ENCODE measurements around the gene KANSL1.

DNA sequence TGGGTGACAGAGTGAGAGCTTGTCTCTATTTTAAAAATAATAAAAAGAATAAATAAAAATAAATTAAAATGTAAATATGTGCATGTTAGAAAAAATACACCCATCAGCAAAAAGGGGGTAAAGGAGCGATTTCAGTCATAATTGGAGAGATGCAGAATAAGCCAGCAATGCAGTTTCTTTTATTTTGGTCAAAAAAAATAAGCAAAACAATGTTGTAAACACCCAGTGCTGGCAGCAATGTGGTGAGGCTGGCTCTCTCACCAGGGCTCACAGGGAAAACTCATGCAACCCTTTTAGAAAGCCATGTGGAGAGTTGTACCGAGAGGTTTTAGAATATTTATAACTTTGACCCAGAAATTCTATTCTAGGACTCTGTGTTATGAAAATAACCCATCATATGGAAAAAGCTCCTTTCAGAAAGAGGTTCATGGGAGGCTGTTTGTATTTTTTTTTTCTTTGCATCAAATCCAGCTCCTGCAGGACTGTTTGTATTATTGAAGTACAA is 185.7 kb downstream of the KANSL1 start:
- TF ChIP-seq ZBTB8A (IDR thresholded peaks at IDR 0.05; ENCODE audit: partially characterized antibody): no peak
- TF ChIP-seq, protein P1, sequence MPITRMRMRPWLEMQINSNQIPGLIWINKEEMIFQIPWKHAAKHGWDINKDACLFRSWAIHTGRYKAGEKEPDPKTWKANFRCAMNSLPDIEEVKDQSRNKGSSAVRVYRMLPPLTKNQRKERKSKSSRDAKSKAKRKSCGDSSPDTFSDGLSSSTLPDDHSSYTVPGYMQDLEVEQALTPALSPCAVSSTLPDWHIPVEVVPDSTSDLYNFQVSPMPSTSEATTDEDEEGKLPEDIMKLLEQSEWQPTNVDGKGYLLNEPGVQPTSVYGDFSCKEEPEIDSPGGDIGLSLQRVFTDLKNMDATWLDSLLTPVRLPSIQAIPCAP (CRISPR knock-in tag; IDR thresholded peaks at IDR 0.05; ENCODE audit: borderline replicate concordance): no peak
- no peak for TF ChIP-seq IRF2 (CRISPR knock-in tag; IDR thresholded peaks at IDR 0.05)
- TF ChIP-seq EP300 (IDR thresholded peaks at IDR 0.05; ENCODE audit: low read length): no peak
- TF ChIP-seq SIN3A (IDR thresholded peaks at IDR 0.05; ENCODE audit: borderline replicate concordance in 2 of 2, control insufficient read depth in 1 of 2, low read depth in 2 of 2, low read length in 2 of 2): no peak
- TF ChIP-seq ATF1 (CRISPR knock-in tag; IDR thresholded peaks at IDR 0.05): no peak
- TF ChIP-seq ATF1 (tag; IDR thresholded peaks at IDR 0.05): no peak
- TF ChIP-seq SP1 (CRISPR knock-in tag; IDR thresholded peaks at IDR 0.05): no peak
- TF ChIP-seq, protein P2, sequence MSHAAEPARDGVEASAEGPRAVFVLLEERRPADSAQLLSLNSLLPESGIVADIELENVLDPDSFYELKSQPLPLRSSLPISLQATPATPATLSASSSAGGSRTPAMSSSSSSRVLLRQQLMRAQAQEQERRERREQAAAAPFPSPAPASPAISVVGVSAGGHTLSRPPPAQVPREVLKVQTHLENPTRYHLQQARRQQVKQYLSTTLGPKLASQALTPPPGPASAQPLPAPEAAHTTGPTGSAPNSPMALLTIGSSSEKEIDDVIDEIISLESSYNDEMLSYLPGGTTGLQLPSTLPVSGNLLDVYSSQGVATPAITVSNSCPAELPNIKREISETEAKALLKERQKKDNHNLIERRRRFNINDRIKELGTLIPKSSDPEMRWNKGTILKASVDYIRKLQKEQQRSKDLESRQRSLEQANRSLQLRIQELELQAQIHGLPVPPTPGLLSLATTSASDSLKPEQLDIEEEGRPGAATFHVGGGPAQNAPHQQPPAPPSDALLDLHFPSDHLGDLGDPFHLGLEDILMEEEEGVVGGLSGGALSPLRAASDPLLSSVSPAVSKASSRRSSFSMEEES (CRISPR knock-in tag; IDR thresholded peaks at IDR 0.05): no peak
- no peak for TF ChIP-seq POLR2A (conservative IDR thresholded peaks at IDR 0.05)

Data from K562 (cell line).